Measurements from ENCODE around the gene ZNF408.
"Not testable (repeated sequence)": the region's sequence is repeated elsewhere in the genome, so short reads cannot be mapped to it uniquely, and the experiment has no call there.

ZNF408 gene

GRCh38 chr11:46668480-46669085 is 32.2 kb upstream of the ZNF408 start:
- Histone ChIP-seq H3K9me3 (no peaks in the 10 kb centered on the region), H3K4me3 (ENCODE audit: low read depth, low read length) (no peak overlapping the region), H3K36me3 (no peaks in the 10 kb centered on the region), H3K4me1 (no peaks in the 10 kb centered on the region), H3K27me3 (no peaks in the 10 kb centered on the region)
- DNase-seq: no peak
- TF ChIP-seq CTCF (IDR thresholded peaks at IDR 0.05; ENCODE audit: low read depth, low read length): no peak

- DNase-seq: no peak
- Histone ChIP-seq H3K27me3 (no peaks in the 10 kb centered on the region), H3K4me1 (no peaks in the 10 kb centered on the region), H3K9me3 (no peaks in the 10 kb centered on the region), H3K4me3 (ENCODE audit: low read depth, low read length) (no peak overlapping the region), H3K36me3 (no peaks in the 10 kb centered on the region)
- TF ChIP-seq CTCF (IDR thresholded peaks at IDR 0.05; ENCODE audit: low read depth, low read length): peak; percentile 32
Measured at GRCh38 chr11:46669711-46670139, 31.1 kb upstream of the ZNF408 start.

GRCh38 chr11:46670521-46670920 is 30.3 kb upstream of the ZNF408 start:
- H3K36me3 ChIP-seq; H3K4me3 ChIP-seq (ENCODE audit: low read depth, low read length); H3K9me3 ChIP-seq; DNase-seq; H3K4me1 ChIP-seq; H3K27me3 ChIP-seq: not testable (repeated sequence)

GRCh38 chr11:46671958-46672315 is 28.9 kb upstream of the ZNF408 start:
- H3K27me3 ChIP-seq: no peaks in the 10 kb centered on the region
- H3K4me3 ChIP-seq (ENCODE audit: low read depth, low read length): no peak overlapping the region
- no peaks in the 10 kb centered on the region for H3K4me1 ChIP-seq
- TF ChIP-seq CTCF (IDR thresholded peaks at IDR 0.05; ENCODE audit: low read depth, low read length): no peak
- DNase-seq: no peak
- no peaks in the 10 kb centered on the region for H3K36me3 ChIP-seq
- no peaks in the 10 kb centered on the region for H3K9me3 ChIP-seq

GRCh38 chr11:46672381-46672839 is 28.4 kb upstream of the ZNF408 start:
- no peak for DNase-seq
- TF ChIP-seq CTCF (IDR thresholded peaks at IDR 0.05; ENCODE audit: low read depth, low read length): no peak
- no peak overlapping the region for H3K4me3 ChIP-seq (ENCODE audit: low read depth, low read length)
- H3K4me1 ChIP-seq: no peaks in the 10 kb centered on the region
- H3K27me3 ChIP-seq: no peaks in the 10 kb centered on the region
- no peaks in the 10 kb centered on the region for H3K9me3 ChIP-seq
- H3K36me3 ChIP-seq: no peaks in the 10 kb centered on the region

- no peak for TF ChIP-seq CTCF (IDR thresholded peaks at IDR 0.05; ENCODE audit: low read depth, low read length)
- Histone ChIP-seq H3K4me1 (no peaks in the 10 kb centered on the region), H3K27me3 (no peaks in the 10 kb centered on the region), H3K9me3 (no peaks in the 10 kb centered on the region), H3K36me3 (no peaks in the 10 kb centered on the region), H3K4me3 (ENCODE audit: low read depth, low read length) (no peak overlapping the region)
- DNase-seq: no peak
Measured at GRCh38 chr11:46673713-46674462, 26.9 kb upstream of the ZNF408 start.

Data from BE2C (cell line).